Measurements from ENCODE around the gene MOAP1.
"Not testable (repeated sequence)": the region's sequence is repeated elsewhere in the genome, so short reads cannot be mapped to it uniquely, and the experiment has no call there.

The MOAP1 gene

GRCh38 chr14:93184391-93185348, at the start of gene MOAP1, which contains the start of gene LYSET:
TSS of gene MOAP1 (minus strand) at chr14:93184897. CDS start at chr14:93184242, 655 bp downstream.
TSS of gene LYSET (plus strand) at chr14:93185317. CDS start at chr14:93185406, 89 bp downstream.
- peak; percentile 88 for DNase-seq

GRCh38 chr14:93233078-93233477, 48.4 kb upstream of the MOAP1 start:
- not testable (repeated sequence) for DNase-seq

- DNase-seq = no peak
These were observed 47.5 kb upstream of the MOAP1 start for GRCh38 chr14:93232159-93232558.

- no peak for DNase-seq
These were observed 46.7 kb upstream of the MOAP1 start for GRCh38 chr14:93231129-93231979.

GRCh38 chr14:93230539-93230938, 45.8 kb upstream of the MOAP1 start:
- no peak for DNase-seq

GRCh38 chr14:93228550-93228949, 43.9 kb upstream of the MOAP1 start:
- no peak for DNase-seq

- DNase-seq = no peak
These were observed 38.9 kb upstream of the MOAP1 start for GRCh38 chr14:93223565-93223964.

- DNase-seq = no peak
These were observed 35.8 kb upstream of the MOAP1 start for GRCh38 chr14:93220509-93220908.

GRCh38 chr14:93219103-93219726, 34.5 kb upstream of the MOAP1 start:
- peak; percentile 35 for DNase-seq

- no peak for DNase-seq
These were observed 29.9 kb upstream of the MOAP1 start for GRCh38 chr14:93214598-93214997.

GRCh38 chr14:93212432-93212831, 27.7 kb upstream of the MOAP1 start:
- no peak for DNase-seq

GRCh38 chr14:93207468-93208308, 23.0 kb upstream of the MOAP1 start:
- DNase-seq = no peak

GRCh38 chr14:93206793-93207467, 22.2 kb upstream of the MOAP1 start, which contains the start of the genes GON7 and UBR7:
TSS of gene GON7 (minus strand) at chr14:93207065. CDS start at chr14:93207037, 28 bp downstream.
TSS of gene UBR7 (plus strand) at chr14:93207256. CDS start at chr14:93207292, 36 bp downstream.
- DNase-seq = peak; percentile 90

- DNase-seq = no peak
These were observed 16.5 kb upstream of the MOAP1 start for GRCh38 chr14:93201155-93201704.

GRCh38 chr14:93200553-93200952, 15.9 kb upstream of the MOAP1 start:
- no peak for DNase-seq

GRCh38 chr14:93199031-93199430, 14.3 kb upstream of the MOAP1 start:
- DNase-seq = no peak

GRCh38 chr14:93195316-93195999, 10.8 kb upstream of the MOAP1 start:
- no peak for DNase-seq

GRCh38 chr14:93186956-93187355, 2.3 kb upstream of the MOAP1 start:
- DNase-seq = no peak

- no peak for DNase-seq
These were observed 1.8 kb upstream of the MOAP1 start for GRCh38 chr14:93186466-93186865.

- no peak for DNase-seq
These were observed 638 bp upstream of the MOAP1 start for GRCh38 chr14:93185349-93185720.

Data from activated naive CD4-positive, alpha-beta T cell treated with Interleukin-2 at 50 U/mL for 16 hours (primary cell).